Pulmonary artery endothelial cell (primary cell): ENCODE data around the gene PUM2. TPM values are rescaled to one million over a fixed set of nuclear protein-coding genes. Genes with fewer than 3 reads are reported as not detected.
"Not testable (repeated sequence)": the region's sequence is repeated elsewhere in the genome, so short reads cannot be mapped to it uniquely, and the experiment has no call there.

Source experiments
- DNase-seq: peaks from one replicate; pipeline ENCODE4 v3.0.0-alpha.2; 2011; ENCODE audit warnings: low read depth, low spot score
- total RNA-seq: library from RNA; depleted of rRNA; stranded (reverse); fragments of >200 nt; gene quantifications from 2 replicates; pipeline ENCODE4 v1.2.3, GENCODE V29; 2014

The PUM2 gene
- total RNA-seq = 47.5 and 55.4 TPM in 2 replicates

GRCh38 chr2:20350753-20351554, at the start of gene PUM2:
Gene PUM2, minus strand, starts transcription at chr2:20350844. Its CDS starts 23,484 bp downstream, at chr2:20327360.
- DNase-seq = peak; percentile 80

- no peak for DNase-seq
Measured at GRCh38 chr2:20400306-20400705, 49.7 kb upstream of the PUM2 start.

- DNase-seq = no peak
Measured at GRCh38 chr2:20398956-20399567, 48.4 kb upstream of the PUM2 start.

- no peak for DNase-seq
Measured at GRCh38 chr2:20397811-20398447, 47.3 kb upstream of the PUM2 start.

- no peak for DNase-seq
Measured at GRCh38 chr2:20396356-20397000, 45.8 kb upstream of the PUM2 start.

GRCh38 chr2:20393986-20394385, 43.3 kb upstream of the PUM2 start:
- DNase-seq = no peak

- no peak for DNase-seq
Measured at GRCh38 chr2:20391951-20392699, 41.5 kb upstream of the PUM2 start.

- DNase-seq = no peak
Measured at GRCh38 chr2:20390524-20391123, 40.0 kb upstream of the PUM2 start.

- DNase-seq = no peak
Measured at GRCh38 chr2:20384953-20385352, 34.3 kb upstream of the PUM2 start.

GRCh38 chr2:20382965-20383810, 32.5 kb upstream of the PUM2 start:
- no peak for DNase-seq

GRCh38 chr2:20381457-20381856, 30.8 kb upstream of the PUM2 start:
- DNase-seq = peak; percentile 15

GRCh38 chr2:20378891-20379519, 28.4 kb upstream of the PUM2 start:
- peak; percentile 26 for DNase-seq

- DNase-seq = no peak
Measured at GRCh38 chr2:20378341-20378740, 27.7 kb upstream of the PUM2 start.

- DNase-seq = no peak
Measured at GRCh38 chr2:20377741-20378140, 27.1 kb upstream of the PUM2 start.

GRCh38 chr2:20374982-20375381, 24.3 kb upstream of the PUM2 start:
- DNase-seq = not testable (repeated sequence)

- no peak for DNase-seq
Measured at GRCh38 chr2:20372896-20373640, 22.4 kb upstream of the PUM2 start.

GRCh38 chr2:20371323-20372025, 20.8 kb upstream of the PUM2 start:
- no peak for DNase-seq

GRCh38 chr2:20370191-20370590, 19.5 kb upstream of the PUM2 start:
- no peak for DNase-seq
